Kidney glomerular epithelial cell (primary cell): Measurements from ENCODE around the gene CRB1.

ENCODE experiments used
- DNase-seq: peaks from one replicate; lab custom pipeline; 2025; lab: John Stamatoyannopoulos, UW

The CRB1 gene

GRCh38 chr1:197268012-197268411 lies at the start of gene CRB1:
CRB1 (plus strand) TSS chr1:197268252; CDS start chr1:197268413, 161 bp downstream.
- DNase-seq, result no peak

GRCh38 chr1:197218857-197219256 lies 49.2 kb upstream of the CRB1 start:
- DNase-seq, result no peak

DNA sequence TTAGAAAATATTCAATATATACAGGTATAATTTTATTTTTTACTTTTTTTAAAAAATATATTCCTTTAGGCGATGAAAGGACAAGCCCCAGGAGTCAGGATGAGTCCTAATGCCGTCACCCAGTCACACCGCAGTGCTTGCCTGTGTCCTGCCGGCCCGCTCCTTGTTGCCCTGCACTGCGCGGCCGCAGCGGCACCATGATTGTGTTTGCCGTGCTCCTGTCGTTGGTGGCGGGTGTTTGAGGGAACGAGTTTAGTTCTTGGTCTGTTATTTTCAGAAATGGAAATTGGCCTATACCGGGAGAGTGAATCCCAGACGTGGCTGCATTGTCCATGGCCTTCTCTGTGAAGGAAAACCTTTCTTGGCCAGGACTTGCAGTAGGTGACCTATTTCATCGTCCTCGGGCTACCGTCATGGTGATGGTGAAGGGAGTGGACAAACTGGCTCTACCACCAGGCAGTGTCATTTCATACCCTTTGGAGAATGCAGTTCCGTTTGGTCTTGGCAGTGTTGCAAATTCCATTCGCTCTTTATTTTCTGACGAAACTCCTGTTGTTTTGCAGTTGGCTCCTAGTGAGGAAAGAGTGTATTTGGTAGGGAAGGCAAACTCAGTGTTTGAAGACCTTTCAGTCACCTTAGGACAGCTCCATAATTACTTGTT lies 45.9 kb upstream of the CRB1 start:
- no peak for DNase-seq

- no peak for DNase-seq
These were observed 45.3 kb upstream of the CRB1 start for GRCh38 chr1:197222780-197223179.

GRCh38 chr1:197224160-197224559 lies 43.9 kb upstream of the CRB1 start:
- DNase-seq, result no peak

DNA sequence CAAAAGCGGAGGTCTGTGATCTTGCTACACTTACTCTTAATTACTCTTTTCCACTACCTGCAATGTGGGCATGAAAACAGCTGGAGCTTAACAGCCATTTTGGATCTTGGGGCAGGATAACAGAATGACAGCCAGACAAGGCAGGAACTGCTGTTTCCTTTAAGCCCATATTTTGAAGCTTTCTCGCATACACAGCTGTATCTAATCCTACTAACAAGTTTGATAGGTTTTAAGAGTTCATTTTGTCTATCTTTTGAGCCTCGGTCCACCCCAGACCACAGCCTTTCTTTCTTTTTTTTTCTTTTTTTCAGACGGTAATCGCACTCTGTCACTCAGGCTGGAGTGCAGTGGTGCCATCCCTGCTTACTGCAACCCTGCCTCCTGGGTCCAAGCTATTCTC lies 42.4 kb upstream of the CRB1 start:
- no peak for DNase-seq

GRCh38 chr1:197234581-197234980 lies 33.5 kb upstream of the CRB1 start:
- DNase-seq, result no peak

GRCh38 chr1:197235355-197235754 lies 32.7 kb upstream of the CRB1 start:
- no peak for DNase-seq

GRCh38 chr1:197247465-197247864 lies 20.6 kb upstream of the CRB1 start:
- DNase-seq, result no peak

GRCh38 chr1:197249324-197249723 lies 18.7 kb upstream of the CRB1 start:
- DNase-seq, result no peak

GRCh38 chr1:197250616-197251015 lies 17.4 kb upstream of the CRB1 start:
- no peak for DNase-seq

DNA sequence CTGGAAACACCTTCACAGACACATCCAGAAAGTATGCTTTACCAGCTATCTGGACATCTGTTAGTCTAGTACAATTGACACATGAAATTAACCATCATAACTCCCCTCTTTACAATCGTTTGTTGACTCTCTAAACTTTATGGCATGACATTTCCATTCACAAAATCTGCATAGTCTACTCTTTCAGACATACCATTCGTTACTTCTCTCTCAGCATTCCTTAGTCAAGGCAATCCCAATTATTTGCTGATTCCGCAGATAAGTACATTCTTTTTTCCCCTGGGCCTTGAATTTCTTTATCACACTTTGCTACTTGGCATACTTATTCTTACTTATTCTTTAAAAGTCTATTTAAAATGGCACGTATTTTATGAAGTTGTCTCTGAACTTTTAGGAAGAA lies 15.1 kb upstream of the CRB1 start:
- no peak for DNase-seq

GRCh38 chr1:197254866-197255265 lies 13.2 kb upstream of the CRB1 start:
- DNase-seq, result no peak

GRCh38 chr1:197264936-197265567 lies 3.0 kb upstream of the CRB1 start:
- DNase-seq, result no peak

- no peak for DNase-seq
These were observed 1.0 kb downstream of the CRB1 start for GRCh38 chr1:197269053-197269452.

GRCh38 chr1:197272791-197273190 lies 4.7 kb downstream of the CRB1 start:
- DNase-seq, result no peak

GRCh38 chr1:197277166-197277565 lies 9.1 kb downstream of the CRB1 start:
- no peak for DNase-seq

- no peak for DNase-seq
These were observed 16.3 kb downstream of the CRB1 start for GRCh38 chr1:197284325-197284724.

GRCh38 chr1:197284966-197285365 lies 16.9 kb downstream of the CRB1 start:
- no peak for DNase-seq

DNA sequence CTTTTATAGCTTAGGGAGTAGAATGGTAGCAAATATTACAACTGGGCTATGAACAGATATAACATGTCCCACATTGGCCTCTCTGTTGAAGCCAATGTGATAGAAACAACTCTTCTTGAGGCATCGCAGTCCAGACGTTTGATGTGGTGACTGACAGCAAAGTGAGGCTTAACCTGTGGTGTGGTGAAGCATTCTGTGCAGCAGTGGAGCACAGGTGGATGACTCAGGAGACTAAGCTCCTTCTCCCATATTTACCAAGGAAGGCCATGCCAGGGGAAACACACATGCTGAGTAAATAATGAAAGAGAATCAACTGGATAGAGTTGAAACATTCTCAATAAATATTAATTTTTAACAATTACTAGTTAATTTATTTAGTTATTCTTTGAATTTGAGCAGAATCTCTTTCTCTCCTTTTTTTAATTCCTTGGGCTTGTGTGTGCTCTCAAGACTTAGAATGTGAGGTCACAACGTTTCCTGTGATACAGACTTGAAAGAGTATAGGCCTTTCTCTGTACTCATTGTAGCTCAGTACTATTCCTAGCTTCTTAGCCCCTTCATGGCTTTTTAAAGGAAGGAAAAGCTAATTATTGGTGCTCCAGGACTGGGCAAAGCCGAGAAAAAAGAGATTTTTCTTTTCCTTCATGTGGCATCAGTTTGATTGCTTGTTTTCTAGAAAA lies 17.6 kb downstream of the CRB1 start:
- no peak for DNase-seq

DNA sequence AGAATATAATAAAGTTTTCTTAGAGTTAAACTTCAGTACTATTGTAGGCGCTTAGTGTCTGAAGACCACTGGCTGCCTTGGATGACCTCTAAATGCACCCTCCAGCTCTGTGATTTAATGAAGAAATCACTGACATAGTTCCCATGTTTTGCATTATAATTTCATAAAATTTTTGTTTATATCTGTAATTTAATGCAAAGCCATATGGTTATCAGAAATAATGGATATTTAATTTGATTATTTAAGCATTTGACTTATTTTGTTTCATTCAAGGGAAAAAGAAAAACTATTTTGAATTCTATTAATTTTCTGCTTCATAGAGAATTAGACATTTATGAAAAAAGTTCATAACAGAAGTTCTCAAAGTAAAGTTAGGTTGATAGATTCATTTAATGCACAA lies 18.6 kb downstream of the CRB1 start:
- DNase-seq, result no peak

GRCh38 chr1:197287863-197288262 lies 19.8 kb downstream of the CRB1 start:
- DNase-seq, result no peak

- DNase-seq, result peak; percentile 44
These were observed 34.7 kb downstream of the CRB1 start for GRCh38 chr1:197302775-197303174.
